Astrocyte (in vitro differentiated cells and primary cell): ENCODE data around the gene PLPP3. TPM values are rescaled to one million over a fixed set of nuclear protein-coding genes. Genes with fewer than 3 reads are reported as not detected.

Experiments
- DNase-seq: peaks from one replicate; pipeline ENCODE4 v3.0.0-alpha.2; 2010; ENCODE audit warnings: low read depth
- FAIRE-seq: peaks from 2 replicates; lab custom pipeline; 2011; peaks lifted over from hg19 to GRCh38; lab: Jason Lieb, UNC
- H2AFZ ChIP-seq: 2 replicates; pipeline ENCODE4 v1.6.0; 2012; ENCODE audit warnings: low read depth, low read length, inconsistent platforms
- H3K27ac ChIP-seq: 2 replicates; pipeline ENCODE4 v1.5.1; 2011; ENCODE audit warnings: low read depth, low read length, inconsistent platforms
- H3K27me3 ChIP-seq: 2 replicates; pipeline ENCODE4 v1.6.0; 2011; ENCODE audit warnings: low read length, inconsistent platforms; ENCODE audit not compliant: insufficient read depth
- H3K36me3 ChIP-seq: 2 replicates; pipeline ENCODE4 v1.5.1; 2011; ENCODE audit warnings: low read length, inconsistent platforms; ENCODE audit not compliant: insufficient read depth
- H3K4me1 ChIP-seq: 2 replicates; pipeline ENCODE4 v1.5.1; 2011; ENCODE audit warnings: low read length, inconsistent platforms; ENCODE audit not compliant: insufficient read depth
- H3K4me2 ChIP-seq: 2 replicates; pipeline ENCODE4 v1.6.0; 2012; ENCODE audit warnings: low read length, inconsistent platforms
- H3K4me3 ChIP-seq: 2 replicates; pipeline ENCODE4 v1.5.1; 2011; ENCODE audit warnings: low read depth, mild to moderate bottlenecking, low read length, inconsistent platforms; ENCODE audit not compliant: insufficient read depth
- H3K79me2 ChIP-seq: 2 replicates; pipeline ENCODE4 v1.6.0; 2012; ENCODE audit warnings: mild to moderate bottlenecking, low read length, inconsistent platforms; ENCODE audit not compliant: insufficient read depth
- H3K9ac ChIP-seq: 2 replicates; pipeline ENCODE4 v1.6.0; 2012; ENCODE audit warnings: mild to moderate bottlenecking, low read length, inconsistent platforms
- H3K9me3 ChIP-seq: 2 replicates; pipeline ENCODE4 v1.5.1; 2012; ENCODE audit warnings: low read depth, mild to moderate bottlenecking, low read length, inconsistent platforms; ENCODE audit not compliant: insufficient read depth
- H4K20me1 ChIP-seq: 2 replicates; pipeline ENCODE4 v1.6.0; 2012; ENCODE audit warnings: low read length, inconsistent platforms; ENCODE audit not compliant: insufficient read depth
- H3K27ac Mint-ChIP-seq: one replicate; pipeline ENCODE4 v1.8.0; 2021; ENCODE audit warnings: mild to moderate bottlenecking, mixed read lengths; ENCODE audit not compliant: unreplicated experiment
- H3K27me3 Mint-ChIP-seq: one replicate; pipeline ENCODE4 v1.8.0; 2021; ENCODE audit warnings: low read depth, mixed read lengths; ENCODE audit not compliant: unreplicated experiment
- H3K36me3 Mint-ChIP-seq: one replicate; pipeline ENCODE4 v1.8.0; 2021; ENCODE audit warnings: low read depth, mixed read lengths; ENCODE audit not compliant: unreplicated experiment
- H3K4me1 Mint-ChIP-seq: one replicate; pipeline ENCODE4 v1.8.0; 2021; ENCODE audit warnings: low read depth, mixed read lengths; ENCODE audit not compliant: unreplicated experiment
- H3K4me3 Mint-ChIP-seq: one replicate; pipeline ENCODE4 v1.8.0; 2021; ENCODE audit warnings: mild to moderate bottlenecking, moderate library complexity, mixed read lengths; ENCODE audit not compliant: unreplicated experiment
- H3K9me3 Mint-ChIP-seq: one replicate; pipeline ENCODE4 v1.8.0; 2021; ENCODE audit warnings: mild to moderate bottlenecking, mixed read lengths; ENCODE audit not compliant: unreplicated experiment
- EZH2 ChIP-seq: IDR thresholded peaks from 2 replicates; pipeline ENCODE4 v1.6.1; 2012; ENCODE audit warnings: mild to moderate bottlenecking, low read length, inconsistent platforms; ENCODE audit not compliant: insufficient read depth
- total RNA-seq: library from RNA; stranded (reverse); gene quantifications from 2 replicates; pipeline ENCODE4 v1.2.1, GENCODE V29; 2021
- TF ChIP-seq, protein P1 (sequence below): IDR thresholded peaks from 2 replicates; pipeline ENCODE4 v1.5.1; 2011; ENCODE audit warnings: low read depth, mild to moderate bottlenecking, inconsistent platforms, low read length, moderate library complexity; ENCODE audit not compliant: insufficient read depth

The PLPP3 gene
- total RNA-seq, 1 donor from 2014 or later, result 2.2 TPM

DNA sequence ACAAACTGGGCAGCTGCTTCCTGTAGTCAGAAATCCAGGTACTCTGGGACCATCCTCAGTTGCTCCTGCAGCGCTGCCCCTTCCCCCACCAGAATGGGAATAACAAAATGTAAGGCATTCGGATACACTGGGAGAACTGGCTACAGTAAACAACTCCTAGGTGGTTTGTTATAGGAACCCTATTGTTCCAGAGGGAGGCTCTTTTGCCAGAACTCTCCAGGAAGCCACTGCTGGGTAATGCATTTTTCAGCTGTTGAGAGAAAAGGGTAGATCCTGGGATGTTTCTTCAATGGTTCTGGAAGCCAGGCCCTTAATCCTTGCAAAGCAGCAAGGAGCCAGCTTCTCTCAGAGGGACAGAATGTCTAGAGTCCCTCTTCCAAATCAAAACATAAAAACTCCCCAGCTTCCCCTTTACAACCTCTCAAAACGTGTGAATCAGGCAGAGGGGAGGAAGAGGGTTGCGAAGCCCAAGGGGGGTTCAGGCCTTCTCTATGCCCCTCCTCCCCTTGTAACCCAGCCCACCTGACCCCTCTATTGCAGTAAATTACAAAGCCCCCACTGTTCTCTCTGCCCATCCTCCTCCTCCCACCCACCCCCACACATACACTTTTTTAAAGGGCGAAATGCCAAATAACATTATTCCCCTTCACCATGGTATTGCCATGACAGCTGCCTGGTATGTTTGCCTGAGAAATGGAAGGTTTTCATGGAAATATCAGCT is 29.1 kb downstream of the PLPP3 start:
- Histone ChIP-seq H4K20me1 (peaks cover 44% of the 10 kb centered on the region), H3K9me3 (no peaks in the 10 kb centered on the region), H3K36me3 (no peaks in the 10 kb centered on the region), H3K79me2 (peaks cover 10% of the 10 kb centered on the region), H3K27ac (no peak overlapping the region), H2AFZ (no peak overlapping the region), H3K4me3 (no peak overlapping the region), H3K9ac (no peak overlapping the region), H3K27me3 (no peaks in the 10 kb centered on the region), H3K4me1 (peaks cover 7% of the 10 kb centered on the region), H3K4me2 (no peak overlapping the region)
- Mint-ChIP-seq H3K4me3 (no peak overlapping the region), H3K27me3 (peaks cover 7% of the 10 kb centered on the region), H3K9me3 (no peaks in the 10 kb centered on the region), H3K36me3 (no peaks in the 10 kb centered on the region), H3K27ac (no peak overlapping the region), H3K4me1 (no peaks in the 10 kb centered on the region)
- FAIRE-seq (no peak), DNase-seq (no peak)
- TF ChIP-seq, protein P1, sequence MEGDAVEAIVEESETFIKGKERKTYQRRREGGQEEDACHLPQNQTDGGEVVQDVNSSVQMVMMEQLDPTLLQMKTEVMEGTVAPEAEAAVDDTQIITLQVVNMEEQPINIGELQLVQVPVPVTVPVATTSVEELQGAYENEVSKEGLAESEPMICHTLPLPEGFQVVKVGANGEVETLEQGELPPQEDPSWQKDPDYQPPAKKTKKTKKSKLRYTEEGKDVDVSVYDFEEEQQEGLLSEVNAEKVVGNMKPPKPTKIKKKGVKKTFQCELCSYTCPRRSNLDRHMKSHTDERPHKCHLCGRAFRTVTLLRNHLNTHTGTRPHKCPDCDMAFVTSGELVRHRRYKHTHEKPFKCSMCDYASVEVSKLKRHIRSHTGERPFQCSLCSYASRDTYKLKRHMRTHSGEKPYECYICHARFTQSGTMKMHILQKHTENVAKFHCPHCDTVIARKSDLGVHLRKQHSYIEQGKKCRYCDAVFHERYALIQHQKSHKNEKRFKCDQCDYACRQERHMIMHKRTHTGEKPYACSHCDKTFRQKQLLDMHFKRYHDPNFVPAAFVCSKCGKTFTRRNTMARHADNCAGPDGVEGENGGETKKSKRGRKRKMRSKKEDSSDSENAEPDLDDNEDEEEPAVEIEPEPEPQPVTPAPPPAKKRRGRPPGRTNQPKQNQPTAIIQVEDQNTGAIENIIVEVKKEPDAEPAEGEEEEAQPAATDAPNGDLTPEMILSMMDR, result no peak
- no peak for TF ChIP-seq EZH2

- no peaks in the 10 kb centered on the region for H3K9me3 ChIP-seq
- Mint-ChIP-seq H3K36me3 (no peaks in the 10 kb centered on the region), H3K27me3 (peaks cover 7% of the 10 kb centered on the region), H3K4me1 (no peaks in the 10 kb centered on the region), H3K4me3 (no peak overlapping the region), H3K9me3 (no peaks in the 10 kb centered on the region), H3K27ac (no peak overlapping the region)
- TF ChIP-seq, protein P1, result no peak
- TF ChIP-seq EZH2, result no peak
- no peak overlapping the region for H3K4me2 ChIP-seq
- H3K27ac ChIP-seq, result no peak overlapping the region
- no peak overlapping the region for H3K9ac ChIP-seq
- no peak overlapping the region for H2AFZ ChIP-seq
- H3K27me3 ChIP-seq, result no peaks in the 10 kb centered on the region
- peaks cover 10% of the 10 kb centered on the region for H3K79me2 ChIP-seq
- DNase-seq, result no peak
- peaks cover 44% of the 10 kb centered on the region for H4K20me1 ChIP-seq
- H3K4me1 ChIP-seq, result peaks cover 7% of the 10 kb centered on the region
- FAIRE-seq, result no peak
- H3K36me3 ChIP-seq, result no peaks in the 10 kb centered on the region
- no peak overlapping the region for H3K4me3 ChIP-seq
Measured at GRCh38 chr1:56548571-56548970, 30.8 kb downstream of the PLPP3 start.

DNA sequence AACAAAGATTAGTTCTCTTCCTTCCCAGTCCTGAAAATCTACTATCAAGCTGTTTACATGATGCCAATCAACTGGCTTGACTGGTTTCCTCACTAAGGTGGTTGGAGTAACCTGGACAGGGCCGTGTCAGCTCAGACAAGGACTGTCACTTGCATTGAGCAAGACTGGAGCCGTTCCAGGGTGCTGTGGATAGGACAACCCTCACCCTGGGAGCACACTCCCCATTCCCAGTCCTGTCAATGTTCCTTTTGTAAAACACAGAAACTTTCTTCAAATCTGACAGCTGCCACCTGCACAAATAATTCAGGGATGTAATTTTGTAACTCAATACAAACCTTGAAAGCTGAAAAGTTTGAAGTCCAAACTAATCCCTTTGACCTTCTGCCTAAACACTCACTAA is 31.4 kb downstream of the PLPP3 start:
- Histone ChIP-seq H3K9me3 (no peaks in the 10 kb centered on the region), H3K4me3 (no peak overlapping the region), H3K4me1 (peaks cover 3% of the 10 kb centered on the region), H3K27me3 (no peaks in the 10 kb centered on the region), H3K4me2 (no peak overlapping the region), H3K36me3 (no peaks in the 10 kb centered on the region), H3K9ac (no peak overlapping the region), H2AFZ (no peak overlapping the region), H4K20me1 (peaks cover 40% of the 10 kb centered on the region), H3K27ac (no peak overlapping the region), H3K79me2 (peaks cover 10% of the 10 kb centered on the region)
- Mint-ChIP-seq H3K4me3 (no peak overlapping the region), H3K27ac (no peak overlapping the region), H3K27me3 (peaks cover 7% of the 10 kb centered on the region), H3K9me3 (no peaks in the 10 kb centered on the region), H3K4me1 (no peaks in the 10 kb centered on the region), H3K36me3 (no peaks in the 10 kb centered on the region)
- DNase-seq (no peak), FAIRE-seq (no peak)
- TF ChIP-seq EZH2, result no peak
- TF ChIP-seq, protein P1, result no peak
